IMR-90 (cell line): ENCODE data around the gene PPP1R37. TPM values are rescaled to one million over a fixed set of nuclear protein-coding genes. Genes with fewer than 3 reads are reported as not detected.

Experiments
- ATAC-seq: fragments of 200-7000 bp; cut with Tn5 transposase; 2 replicates; pipeline ENCODE4 v1.9.1; 2020; ENCODE audit warnings: low read depth, mild to moderate bottlenecking, moderate library complexity
- BruUV-seq: library from RNA; stranded (reverse); fragments of 400-500 nt; replicated peaks from 2 replicates; lab custom pipeline; 2021; lab: Mats Ljungman, UMichigan
- CTCF ChIA-PET: fragments of 300-600 bp; formaldehyde crosslinking; extraction: SDS; loops from one replicate; lab custom pipeline; 2021; ENCODE audit warnings: antibody characterized with exemption; lab: Yijun Ruan, JAX
- POLR2A ChIA-PET: fragments of 300-600 bp; sonication (Branson Sonifier 250); formaldehyde crosslinking; loops from one replicate; lab custom pipeline; 2022; ENCODE audit warnings: antibody characterized with exemption; ENCODE audit not compliant: unreplicated experiment; lab: Charles Lee
- DNase-seq: peaks from one replicate; pipeline ENCODE4 v3.0.0; 2013
- H2AFZ ChIP-seq: replicated peaks from 2 replicates; pipeline ENCODE3; 2013; ENCODE audit warnings: low read length, mild to moderate bottlenecking; ENCODE audit not compliant: poor library complexity
- H2AK5ac ChIP-seq: 2 replicates; pipeline ENCODE4 v1.6.1; 2013; ENCODE audit warnings: low read depth, low read length, inconsistent platforms
- H2AK9ac ChIP-seq: replicated peaks from 2 replicates; pipeline ENCODE3; 2013; ENCODE audit warnings: mild to moderate bottlenecking, low read depth, low read length, moderate library complexity; ENCODE audit not compliant: poor library complexity
- H2BK120ac ChIP-seq: 2 replicates; pipeline ENCODE4 v1.6.1; 2013; ENCODE audit warnings: low read depth, low read length, inconsistent platforms
- H2BK15ac ChIP-seq: 3 replicates; pipeline ENCODE4 v1.6.1; 2013; ENCODE audit warnings: low read depth, low read length, inconsistent platforms
- H2BK20ac ChIP-seq: 2 replicates; pipeline ENCODE4 v1.6.1; 2013; ENCODE audit warnings: low read depth, mild to moderate bottlenecking, inconsistent platforms, low read length, moderate library complexity
- H2BK5ac ChIP-seq: 2 replicates; pipeline ENCODE4 v1.6.1; 2013; ENCODE audit warnings: mild to moderate bottlenecking, low read depth, low read length, inconsistent platforms; ENCODE audit not compliant: poor library complexity, severe bottlenecking
- H3K14ac ChIP-seq: replicated peaks from 2 replicates; pipeline ENCODE4 v1.6.1; 2013; ENCODE audit warnings: low read depth, low read length, inconsistent platforms
- H3K18ac ChIP-seq: 2 replicates; pipeline ENCODE4 v1.6.1; 2013; ENCODE audit warnings: low read depth, low read length, control low read depth
- H3K23ac ChIP-seq: 2 replicates; pipeline ENCODE4 v1.6.1; 2013; ENCODE audit warnings: low read depth, low read length, inconsistent platforms
- H3K27ac ChIP-seq: 2 replicates; pipeline ENCODE4 v1.5.1; 2013; ENCODE audit warnings: mild to moderate bottlenecking, control low read depth, low read length; ENCODE audit not compliant: insufficient read depth
- H3K27me3 ChIP-seq: 2 replicates; pipeline ENCODE4 v1.6.1; 2013; ENCODE audit warnings: low read length; ENCODE audit not compliant: control insufficient read depth, insufficient read depth
- H3K36me3 ChIP-seq: 2 replicates; pipeline ENCODE4 v1.6.1; 2013; ENCODE audit warnings: low read length, mixed read lengths; ENCODE audit not compliant: control insufficient read depth, insufficient read depth
- H3K4ac ChIP-seq: 2 replicates; pipeline ENCODE4 v1.6.1; 2013; ENCODE audit warnings: low read depth, low read length, inconsistent platforms
- H3K4me1 ChIP-seq: 2 replicates; pipeline ENCODE4 v1.6.1; 2013; ENCODE audit warnings: low read length, mixed read lengths; ENCODE audit not compliant: control insufficient read depth, insufficient read depth
- H3K4me2 ChIP-seq: 2 replicates; pipeline ENCODE4 v1.6.1; 2013; ENCODE audit warnings: low read depth, mild to moderate bottlenecking, control low read depth, low read length, moderate library complexity
- H3K4me3 ChIP-seq: 2 replicates; pipeline ENCODE4 v1.5.1; 2013; ENCODE audit warnings: low read depth, mild to moderate bottlenecking, control low read depth, low read length, moderate library complexity; ENCODE audit not compliant: insufficient read depth
- H3K56ac ChIP-seq: 2 replicates; pipeline ENCODE4 v1.6.1; 2013; ENCODE audit warnings: low read length, inconsistent platforms; ENCODE audit not compliant: insufficient read depth; ENCODE audit errors: extremely low read depth
- H3K79me1 ChIP-seq, 2 experiments: 2 replicates each; pipeline ENCODE4 v1.6.1; 2013; ENCODE audit warnings: low read length in 2 of 2, inconsistent platforms in 1 of 2, low read depth in 1 of 2
- H3K9ac ChIP-seq: 2 replicates; pipeline ENCODE4 v1.6.1; 2013; ENCODE audit warnings: low read depth, low read length, control low read depth
- H3K9me1 ChIP-seq: 2 replicates; pipeline ENCODE4 v1.6.1; 2013; ENCODE audit warnings: low read length, inconsistent platforms; ENCODE audit not compliant: insufficient read depth
- H3K9me3 ChIP-seq: 2 replicates; pipeline ENCODE4 v1.6.1; 2013; ENCODE audit warnings: low read length; ENCODE audit not compliant: control insufficient read depth, insufficient read depth
- H4K20me1 ChIP-seq: 2 replicates; pipeline ENCODE4 v1.6.1; 2013; ENCODE audit warnings: low read length, inconsistent platforms; ENCODE audit not compliant: insufficient read depth
- H4K5ac ChIP-seq: 2 replicates; pipeline ENCODE4 v1.6.1; 2013; ENCODE audit warnings: mild to moderate bottlenecking, low read depth, low read length, control low read depth
- H4K8ac ChIP-seq, 2 experiments: 2 replicates each; pipeline ENCODE4 v1.6.1; 2013; ENCODE audit warnings: low read depth in 2 of 2, low read length in 2 of 2, control low read depth in 1 of 2, inconsistent platforms in 1 of 2
- H4K91ac ChIP-seq: 2 replicates; pipeline ENCODE4 v1.6.1; 2013; ENCODE audit warnings: low read depth, low read length, inconsistent platforms; ENCODE audit not compliant: insufficient read depth
- BHLHE40 ChIP-seq: fragments of 150-350 bp; IDR thresholded peaks from 2 replicates; pipeline ENCODE4 v1.6.1; 2016; ENCODE audit warnings: mild to moderate bottlenecking, low read depth, low read length
- CHD1 ChIP-seq: IDR thresholded peaks from 2 replicates; pipeline ENCODE4 v1.6.1; 2012; ENCODE audit warnings: low read depth, low read length, improper control_type of control experiment
- CTCF ChIP-seq: conservative IDR thresholded peaks from 2 replicates; pipeline ENCODE4 v1.5.1; 2012; ENCODE audit warnings: mild to moderate bottlenecking, low read depth, low read length, improper control_type of control experiment
- POLR2A ChIP-seq: IDR thresholded peaks from 2 replicates; pipeline ENCODE4 v1.6.1; 2012; ENCODE audit warnings: mild to moderate bottlenecking, low read depth, low read length
- RFX5 ChIP-seq: IDR thresholded peaks from 2 replicates; pipeline ENCODE4 v1.8.0; 2012; ENCODE audit warnings: low read depth, mild to moderate bottlenecking, low read length, moderate library complexity
- SMC3 ChIP-seq: fragments of 150-350 bp; IDR thresholded peaks from 2 replicates; pipeline ENCODE4 v1.6.1; 2016; ENCODE audit warnings: low read depth, mild to moderate bottlenecking, antibody characterized with exemption, low read length, moderate library complexity
- USF2 ChIP-seq: fragments of 150-350 bp; IDR thresholded peaks from 2 replicates; pipeline ENCODE4 v1.6.1; 2017; ENCODE audit warnings: mild to moderate bottlenecking, antibody characterized with exemption, low read length, low read depth
- WGBS, 2 experiments: methylation state at CpG; one replicate each; pipeline versions ENCODE4 v1.1.5 to v1.1.7; 2013; ENCODE audit warnings: missing lambda C conversion rate in 2 of 2; ENCODE audit not compliant: insufficient read length in 1 of 2; ENCODE audit errors: extremely low coverage in 2 of 2; 5-methylcytosine and 5-hydroxymethylcytosine counted together
- dilution Hi-C: fragments of 300-500 bp; cut with HindIII; formaldehyde crosslinking; loops from one replicate; pipeline ENCODE4 v1.14.3; 2018; ENCODE audit warnings: low sequenced_read_pairs; ENCODE audit not compliant: unreplicated experiment
- in situ Hi-C: fragments of 300-500 bp; cut with MboI; formaldehyde crosslinking; loops from 3 replicates; pipeline ENCODE4 v1.14.3; 2019; ENCODE audit warnings: low sequenced_read_pairs, inconsistent platforms, mixed read lengths
- intact Hi-C: fragments of 100-400 bp; cut with micrococcal nuclease; formaldehyde crosslinking; loops from 2 replicates; pipeline ENCODE4 v1.10.0; 2022
- polyA plus RNA-seq, 3 experiments: library from polyadenylated mRNA; depleted of rRNA; stranded (reverse); fragments of >200 nt; gene quantifications; 2 replicates each; pipeline ENCODE4 v1.2.3, GENCODE V29; 2012; ENCODE audit warnings: low replicate concordance in 1 of 3
- total RNA-seq: library from RNA; depleted of rRNA; stranded (reverse); fragments of >200 nt; gene quantifications from 2 replicates; pipeline ENCODE4 v1.2.3, GENCODE V29; 2012

The PPP1R37 gene
- total and polyA plus RNA-seq, 2 of the 4 experiments (the other 2 are of a cell fraction) = 13.1 to 18.5 TPM

GRCh38 chr19:45189971-45190370, 97.0 kb downstream of the PPP1R37 start (continued):
- TF ChIP-seq CHD1 (no peak), POLR2A (no peak), RFX5 (no peak)

DNA sequence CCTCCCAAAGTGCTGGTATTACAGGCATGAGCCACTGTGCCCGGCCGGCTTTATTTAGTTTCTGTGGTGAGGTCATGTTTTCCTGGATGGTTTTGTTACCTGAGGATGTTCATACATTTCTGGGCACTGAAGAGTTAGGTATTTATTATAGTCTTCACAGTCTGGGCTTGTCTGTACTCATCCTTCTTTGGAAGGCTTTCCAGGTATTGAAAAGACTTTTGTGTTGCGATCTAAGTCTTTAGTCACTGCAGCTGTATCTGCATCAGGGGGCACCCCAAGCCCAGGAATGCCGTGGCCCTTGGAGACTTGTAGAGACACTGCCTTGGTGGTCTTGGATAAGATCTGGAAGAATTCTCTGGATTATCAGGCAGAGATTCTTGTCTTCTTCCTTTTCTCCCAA, 98.4 kb downstream of the PPP1R37 start:
- Histone ChIP-seq H3K14ac (no peak overlapping the region), H2BK120ac (no peak overlapping the region), H4K5ac (no peak overlapping the region), H2BK5ac (no peak overlapping the region), H3K56ac (no peak overlapping the region), H4K8ac (no peak overlapping the region), H4K91ac (no peak overlapping the region), H2AK5ac (no peak overlapping the region), H3K79me1 (no peaks in the 10 kb centered on the region), H2AFZ (no peak overlapping the region), H3K18ac (no peak overlapping the region), H3K9me1 (0 out of 2 replicates have a peak, but pooled peaks cover 2% of the 10 kb centered on the region), H3K4me2 (no peak overlapping the region), H2BK20ac (no peak overlapping the region), H3K9ac (no peak overlapping the region), H3K4me3 (no peak overlapping the region), H3K27me3 (no peaks in the 10 kb centered on the region), H3K27ac (no peak overlapping the region), H4K20me1 (no peaks in the 10 kb centered on the region), H3K4me1 (no peaks in the 10 kb centered on the region), H3K23ac (no peak overlapping the region), H3K9me3 (no peaks in the 10 kb centered on the region; the same call in 1 of the 2 replicates), H3K4ac (no peak overlapping the region), H2AK9ac (no peak overlapping the region), H3K36me3 (no peaks in the 10 kb centered on the region), H2BK15ac (no peak overlapping the region)
- TF ChIP-seq BHLHE40 = no peak
- no peak for TF ChIP-seq USF2
- TF ChIP-seq CTCF = no peak
- no peak for TF ChIP-seq SMC3
- no peak for TF ChIP-seq POLR2A
- ATAC-seq (no peak), DNase-seq (no peak)
- no TSS peak for BruUV-seq
- intact Hi-C loops = no loop called here
- dilution Hi-C loops = no loop called here
- ChIA-PET POLR2A (no interaction called here), CTCF (no interaction called here)
- no CpG with 5 or more reads among the region's 4 CpGs for WGBS, 2 experiments
- in situ Hi-C loops = no loop called here
